ENCODE measurements around the gene POLR1B.
"Not testable (repeated sequence)": the region's sequence is repeated elsewhere in the genome, so short reads cannot be mapped to it uniquely, and the experiment has no call there.

POLR1B gene

GRCh38 chr2:112606547-112606946, 64.3 kb downstream of the POLR1B start:
- TF ChIP-seq, protein P1, sequence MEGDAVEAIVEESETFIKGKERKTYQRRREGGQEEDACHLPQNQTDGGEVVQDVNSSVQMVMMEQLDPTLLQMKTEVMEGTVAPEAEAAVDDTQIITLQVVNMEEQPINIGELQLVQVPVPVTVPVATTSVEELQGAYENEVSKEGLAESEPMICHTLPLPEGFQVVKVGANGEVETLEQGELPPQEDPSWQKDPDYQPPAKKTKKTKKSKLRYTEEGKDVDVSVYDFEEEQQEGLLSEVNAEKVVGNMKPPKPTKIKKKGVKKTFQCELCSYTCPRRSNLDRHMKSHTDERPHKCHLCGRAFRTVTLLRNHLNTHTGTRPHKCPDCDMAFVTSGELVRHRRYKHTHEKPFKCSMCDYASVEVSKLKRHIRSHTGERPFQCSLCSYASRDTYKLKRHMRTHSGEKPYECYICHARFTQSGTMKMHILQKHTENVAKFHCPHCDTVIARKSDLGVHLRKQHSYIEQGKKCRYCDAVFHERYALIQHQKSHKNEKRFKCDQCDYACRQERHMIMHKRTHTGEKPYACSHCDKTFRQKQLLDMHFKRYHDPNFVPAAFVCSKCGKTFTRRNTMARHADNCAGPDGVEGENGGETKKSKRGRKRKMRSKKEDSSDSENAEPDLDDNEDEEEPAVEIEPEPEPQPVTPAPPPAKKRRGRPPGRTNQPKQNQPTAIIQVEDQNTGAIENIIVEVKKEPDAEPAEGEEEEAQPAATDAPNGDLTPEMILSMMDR (IDR thresholded peaks at IDR 0.05; ENCODE audit: borderline replicate concordance, control extremely low read depth, extremely low read depth, insufficient read depth, missing control alignments), result no peak
- DNase-seq (ENCODE audit: low spot score), result no peak
- in situ Hi-C loops (cut with MboI; ENCODE audit: low sequenced_read_pairs, unreplicated experiment), result loop anchor here (25.0 kb wide), 1 partner anchor 281 kb away; no protein-coding TSS in a partner anchor

DNA sequence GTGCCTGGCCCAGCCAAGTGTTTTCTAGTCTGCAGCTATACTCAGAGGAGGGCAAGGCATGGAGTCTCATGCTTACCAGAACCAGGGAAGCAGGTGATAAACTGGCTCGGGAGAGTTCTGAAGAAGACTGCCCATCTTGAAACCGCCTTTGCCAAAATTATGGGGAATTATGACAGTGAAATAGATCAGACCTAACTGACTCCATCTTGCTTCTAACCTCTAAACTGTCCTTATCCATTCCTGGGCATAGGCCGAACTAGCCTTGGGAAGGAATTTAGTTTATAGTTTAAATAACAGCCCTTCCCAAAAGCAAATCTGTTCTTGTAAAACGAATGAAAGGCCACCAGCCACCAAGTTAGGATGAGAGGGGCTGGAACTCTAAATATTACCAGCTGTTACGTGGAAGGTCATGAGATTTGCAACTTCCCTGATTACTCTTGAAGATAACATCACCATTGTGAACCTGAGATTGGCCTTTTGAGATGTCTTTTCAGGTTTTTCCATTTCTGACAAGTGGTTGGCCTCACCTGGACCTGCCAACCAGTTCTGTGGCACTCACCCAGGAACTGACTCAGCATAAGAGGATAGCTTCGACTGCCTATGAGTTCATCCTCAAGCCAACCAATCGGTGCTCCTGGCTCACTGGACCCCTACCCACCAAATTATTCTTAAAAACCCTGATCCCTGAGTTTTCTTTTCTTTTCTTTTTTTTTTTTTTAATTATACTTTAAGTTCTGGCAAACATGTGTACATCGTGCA, 65.6 kb downstream of the POLR1B start:
- TF ChIP-seq, protein P1 (IDR thresholded peaks at IDR 0.05; ENCODE audit: borderline replicate concordance, control extremely low read depth, extremely low read depth, insufficient read depth, missing control alignments), result no peak
- in situ Hi-C loops (cut with MboI; ENCODE audit: low sequenced_read_pairs, unreplicated experiment), result loop anchor here (25.0 kb wide), 1 partner anchor 279 kb away; no protein-coding TSS in a partner anchor
- DNase-seq (ENCODE audit: low spot score), result no peak

DNA sequence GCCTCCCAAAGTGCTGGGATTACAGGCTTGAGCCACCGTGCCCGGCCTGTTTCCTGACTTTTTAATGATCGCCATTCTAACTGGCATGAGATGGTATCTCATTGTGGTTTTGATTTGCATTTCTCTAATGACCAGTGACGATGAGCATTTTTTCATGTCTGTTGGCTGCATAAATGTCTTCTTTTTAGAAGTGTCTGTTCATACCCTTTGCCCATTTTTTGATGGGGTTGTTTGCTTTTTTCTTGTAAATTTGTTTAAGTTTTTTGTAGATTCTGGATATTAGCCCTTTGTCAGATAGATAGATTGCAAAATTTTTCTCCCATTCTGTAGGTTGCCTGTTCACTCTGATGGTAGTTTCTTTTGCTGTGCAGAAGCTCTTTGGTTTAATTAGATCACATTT, 67.1 kb downstream of the POLR1B start:
- in situ Hi-C loops (cut with MboI; ENCODE audit: low sequenced_read_pairs, unreplicated experiment), result loop anchor here (25.0 kb wide), 1 partner anchor 278 kb away; no protein-coding TSS in a partner anchor
- DNase-seq (ENCODE audit: low spot score), result not testable (repeated sequence)

GRCh38 chr2:112612283-112612682, 70.0 kb downstream of the POLR1B start:
- in situ Hi-C loops (cut with MboI; ENCODE audit: low sequenced_read_pairs, unreplicated experiment), result loop anchor here (25.0 kb wide), 1 partner anchor 275 kb away; no protein-coding TSS in a partner anchor
- DNase-seq (ENCODE audit: low spot score), result not testable (repeated sequence)

DNA sequence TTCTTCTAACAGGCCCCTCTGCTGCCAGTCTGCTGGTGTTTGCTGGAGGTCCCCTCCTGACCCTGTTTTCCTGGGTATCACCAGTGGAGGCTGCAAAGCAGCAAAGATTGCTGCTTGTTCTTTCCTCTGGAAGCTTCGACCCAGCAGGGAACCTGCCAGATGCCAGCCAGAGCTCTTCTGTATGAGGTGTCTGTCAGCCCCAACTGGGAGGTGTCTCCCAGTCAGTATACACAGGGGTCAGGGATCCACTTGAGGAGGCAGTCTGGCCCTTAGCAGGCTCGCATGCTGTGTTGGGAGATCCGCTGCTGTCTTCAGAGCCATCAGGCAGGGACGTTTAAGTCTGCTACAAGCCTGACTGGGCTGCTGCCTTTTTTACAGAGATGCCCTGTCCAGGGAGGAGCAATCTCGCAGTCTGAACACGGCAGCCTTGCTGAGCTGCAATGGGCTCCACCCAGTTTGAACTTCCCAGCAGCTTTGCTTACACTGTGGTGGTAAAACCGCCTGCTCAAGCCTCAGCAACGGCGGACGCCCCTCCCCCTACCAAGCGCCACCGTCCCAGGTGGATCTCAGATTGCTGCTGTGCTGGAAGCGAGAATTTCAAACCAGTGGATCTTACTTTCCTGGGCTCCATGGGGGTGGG, 72.1 kb downstream of the POLR1B start:
- in situ Hi-C loops (cut with MboI; ENCODE audit: low sequenced_read_pairs, unreplicated experiment), result loop anchor here (25.0 kb wide), 1 partner anchor 273 kb away; no protein-coding TSS in a partner anchor
- TF ChIP-seq, protein P1 (IDR thresholded peaks at IDR 0.05; ENCODE audit: borderline replicate concordance, control extremely low read depth, extremely low read depth, insufficient read depth, missing control alignments), result no peak
- DNase-seq (ENCODE audit: low spot score), result no peak

DNA sequence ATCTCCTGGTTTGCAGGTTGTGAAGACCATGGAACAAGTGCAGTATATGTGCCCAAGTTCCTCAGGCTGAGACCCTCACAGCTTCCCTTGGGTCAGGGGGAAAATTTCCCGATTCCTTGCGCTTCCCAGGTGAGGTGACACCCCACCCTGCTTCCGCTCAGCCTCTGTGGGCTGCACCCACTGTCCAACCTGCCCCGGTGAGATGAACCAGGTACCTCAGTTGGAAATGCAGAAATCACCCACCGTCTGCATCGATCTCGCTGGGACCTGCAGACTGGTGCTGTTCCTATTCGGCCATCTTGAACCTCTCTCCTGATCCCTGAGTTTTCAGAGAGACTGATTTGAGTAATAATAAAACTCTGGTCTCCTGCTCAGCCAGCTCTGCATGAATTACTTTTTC, 72.8 kb downstream of the POLR1B start:
- DNase-seq (ENCODE audit: low spot score), result no peak
- in situ Hi-C loops (cut with MboI; ENCODE audit: low sequenced_read_pairs, unreplicated experiment), result loop anchor here (25.0 kb wide), 1 partner anchor 272 kb away; no protein-coding TSS in a partner anchor
- TF ChIP-seq, protein P1 (IDR thresholded peaks at IDR 0.05; ENCODE audit: borderline replicate concordance, control extremely low read depth, extremely low read depth, insufficient read depth, missing control alignments), result no peak

DNA sequence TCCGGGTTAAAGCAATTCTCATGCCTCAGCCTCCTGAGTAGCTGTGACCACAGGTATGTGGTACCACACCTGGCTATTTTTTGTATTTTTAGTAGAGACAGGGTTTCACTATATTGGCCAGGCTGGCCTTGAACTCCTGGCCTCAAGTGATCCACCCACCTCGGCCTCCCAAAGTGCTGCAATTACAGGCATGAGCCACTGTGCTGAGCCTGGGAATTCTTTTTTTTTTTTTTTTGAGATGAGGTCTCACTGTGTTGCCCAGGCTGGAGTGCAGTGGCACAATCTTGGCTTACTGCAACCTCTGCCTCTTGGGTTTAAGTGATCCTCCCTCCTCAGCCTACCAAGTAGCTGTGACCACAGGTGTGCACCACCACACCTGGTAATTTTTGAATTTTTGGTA, 73.5 kb downstream of the POLR1B start:
- DNase-seq (ENCODE audit: low spot score), result not testable (repeated sequence)
- in situ Hi-C loops (cut with MboI; ENCODE audit: low sequenced_read_pairs, unreplicated experiment), result loop anchor here (25.0 kb wide), 1 partner anchor 272 kb away; no protein-coding TSS in a partner anchor

DNA sequence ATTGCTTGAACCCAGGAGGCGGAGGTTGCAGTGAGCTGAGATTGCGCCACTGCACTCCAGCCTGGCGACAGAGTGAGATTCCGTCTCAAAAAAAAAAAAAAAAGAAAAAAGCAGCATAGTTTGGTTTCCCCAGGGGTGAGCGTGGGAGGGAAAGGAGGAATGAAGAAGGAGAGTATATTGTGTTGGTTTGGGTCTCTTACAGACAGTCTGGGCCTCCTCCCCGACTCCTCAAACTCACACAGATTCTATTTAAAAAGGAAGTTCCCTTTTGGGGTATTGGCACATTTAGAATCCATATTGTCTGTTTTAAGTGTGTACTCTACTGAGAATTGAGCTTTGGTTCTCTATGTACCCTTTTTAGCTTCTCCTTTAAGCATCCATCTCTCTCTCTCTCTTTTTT, 76.1 kb downstream of the POLR1B start:
- no peak for DNase-seq (ENCODE audit: low spot score)
- TF ChIP-seq, protein P1 (IDR thresholded peaks at IDR 0.05; ENCODE audit: borderline replicate concordance, control extremely low read depth, extremely low read depth, insufficient read depth, missing control alignments), result no peak
- in situ Hi-C loops (cut with MboI; ENCODE audit: low sequenced_read_pairs, unreplicated experiment), result loop anchor here (25.0 kb wide), 1 partner anchor 269 kb away; no protein-coding TSS in a partner anchor

All from GM13976 (cell line).